ENCODE results near the gene OR52D1. TPM values are rescaled to one million over a fixed set of nuclear protein-coding genes. Genes with fewer than 3 reads are reported as not detected.

The OR52D1 gene
- total and polyA plus RNA-seq, 2 of the 8 experiments (the other 6 are each of a cell fraction or from before 2014, with no cell fraction given), result not detected

- no peak overlapping the region for H4K5ac ChIP-seq (ENCODE audit: insufficient read length, low read depth, low read length)
- H4K91ac ChIP-seq (replicated peaks; ENCODE audit: insufficient read length, low read length), result no peak overlapping the region
- POLR2A ChIA-PET (ENCODE audit: partially characterized antibody), result no interaction called here
- no peaks in the 10 kb centered on the region for H4K20me1 ChIP-seq (replicated peaks in 1 of 2; ENCODE audit: control insufficient read depth in 1 of 2, insufficient read depth in 2 of 2, low read length in 2 of 2)
- no peak overlapping the region for H2AK5ac ChIP-seq (ENCODE audit: low read depth, low read length)
- H3K9me3 ChIP-seq (ENCODE audit: insufficient read depth in 2 of 2, low read depth in 1 of 2, low read length in 1 of 2), result no peaks in the 10 kb centered on the region
- H2BK5ac ChIP-seq (ENCODE audit: low read depth, low read length), result no peak overlapping the region
- no peak for FAIRE-seq
- no peak for DNase-seq (ENCODE audit: low read depth in 1 of 2, low spot score in 2 of 2)
- no peak overlapping the region for H2AFZ ChIP-seq (ENCODE audit: low read length)
- no peak overlapping the region for H3K27ac ChIP-seq (ENCODE audit: low read depth, low read length)
- H3K4ac ChIP-seq (replicated peaks; ENCODE audit: insufficient read length, low read depth, low read length), result no peak overlapping the region
- H3K9ac ChIP-seq (replicated peaks in 1 of 4; ENCODE audit: extremely low read depth in 1 of 4, low read depth in 3 of 4, low read length in 3 of 4), result no peak overlapping the region
- WGBS, 2 experiments (ENCODE audit: extremely low coverage in 1 of 2, insufficient coverage in 1 of 2, insufficient read length in 1 of 2, insufficient replicate concordance in 2 of 2, low coverage in 1 of 2, low lambda C conversion rate in 2 of 2, missing lambda C conversion rate in 1 of 2), result 80% methylated on average over 9 of the region's 9 CpGs; no CpG with 5 or more reads in 1 of the 2 experiments
- no peak overlapping the region for H3K23ac ChIP-seq (ENCODE audit: insufficient read length)
- TF ChIP-seq, protein P1, sequence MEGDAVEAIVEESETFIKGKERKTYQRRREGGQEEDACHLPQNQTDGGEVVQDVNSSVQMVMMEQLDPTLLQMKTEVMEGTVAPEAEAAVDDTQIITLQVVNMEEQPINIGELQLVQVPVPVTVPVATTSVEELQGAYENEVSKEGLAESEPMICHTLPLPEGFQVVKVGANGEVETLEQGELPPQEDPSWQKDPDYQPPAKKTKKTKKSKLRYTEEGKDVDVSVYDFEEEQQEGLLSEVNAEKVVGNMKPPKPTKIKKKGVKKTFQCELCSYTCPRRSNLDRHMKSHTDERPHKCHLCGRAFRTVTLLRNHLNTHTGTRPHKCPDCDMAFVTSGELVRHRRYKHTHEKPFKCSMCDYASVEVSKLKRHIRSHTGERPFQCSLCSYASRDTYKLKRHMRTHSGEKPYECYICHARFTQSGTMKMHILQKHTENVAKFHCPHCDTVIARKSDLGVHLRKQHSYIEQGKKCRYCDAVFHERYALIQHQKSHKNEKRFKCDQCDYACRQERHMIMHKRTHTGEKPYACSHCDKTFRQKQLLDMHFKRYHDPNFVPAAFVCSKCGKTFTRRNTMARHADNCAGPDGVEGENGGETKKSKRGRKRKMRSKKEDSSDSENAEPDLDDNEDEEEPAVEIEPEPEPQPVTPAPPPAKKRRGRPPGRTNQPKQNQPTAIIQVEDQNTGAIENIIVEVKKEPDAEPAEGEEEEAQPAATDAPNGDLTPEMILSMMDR (IDR thresholded peaks at IDR 0.05; ENCODE audit: control extremely low read depth in 1 of 3, insufficient read depth in 1 of 3, low read depth in 1 of 3, low read length in 3 of 3), result peak in 1 of 3 experiments; percentile 14; a peak in 1 of 4 replicates
- TF ChIP-seq MAX (IDR thresholded peaks at IDR 0.05), result no peak
- no peaks in the 10 kb centered on the region for H3K79me1 ChIP-seq (ENCODE audit: low read depth, low read length)
- no peak overlapping the region for H2BK120ac ChIP-seq (replicated peaks; ENCODE audit: low read depth, low read length)
- H3K4me3 ChIP-seq (ENCODE audit: extremely low read depth in 1 of 4, insufficient read depth in 2 of 4, low read depth in 3 of 4, low read length in 4 of 4), result no peak overlapping the region
- no peak overlapping the region for H2BK15ac ChIP-seq (ENCODE audit: low read length)
- H3K4me1 ChIP-seq (replicated peaks in 1 of 4; ENCODE audit: control insufficient read depth in 3 of 4, insufficient read depth in 4 of 4, low read length in 3 of 4), result no peaks in the 10 kb centered on the region
- no peak overlapping the region for H4K8ac ChIP-seq (ENCODE audit: extremely low read depth, insufficient read depth, low read length)
- no peak overlapping the region for H2BK20ac ChIP-seq (ENCODE audit: low read length)
- H3K36me3 ChIP-seq (ENCODE audit: control insufficient read depth in 2 of 4, insufficient read depth in 4 of 4, low read length in 3 of 4), result no peaks in the 10 kb centered on the region
- no peaks in the 10 kb centered on the region for H3K79me2 ChIP-seq (ENCODE audit: control insufficient read depth in 1 of 2, insufficient read depth in 2 of 2, low read length in 2 of 2)
- no peak overlapping the region for H3K56ac ChIP-seq (replicated peaks; ENCODE audit: insufficient read length, low read depth, low read length)
- H3K14ac ChIP-seq (ENCODE audit: insufficient read length), result no peak overlapping the region
- no peaks in the 10 kb centered on the region for H3K23me2 ChIP-seq (ENCODE audit: low read depth, low read length)
- no peak overlapping the region for H3K4me2 ChIP-seq (ENCODE audit: insufficient read depth in 1 of 2, low read depth in 2 of 2, low read length in 2 of 2)
- CTCF ChIA-PET (ENCODE audit: partially characterized antibody), result interaction anchor here (0.8 to 4.6 kb wide), 6 partner anchors 12 to 93 kb away, joined by 3 to 19 read pairs (median 4); no protein-coding TSS in a partner anchor
- no peaks in the 10 kb centered on the region for H3K27me3 ChIP-seq (replicated peaks in 1 of 4; ENCODE audit: control insufficient read depth in 3 of 4, extremely low read depth in 1 of 4, insufficient read depth in 3 of 4, low read length in 3 of 4)
- no peak overlapping the region for H2BK12ac ChIP-seq (ENCODE audit: low read depth, low read length)
- H3K18ac ChIP-seq (ENCODE audit: extremely low read depth, low read length), result no peak overlapping the region
Measured at GRCh38 chr11:5507177-5507932, 18.9 kb downstream of the OR52D1 start.
